Testis (tissue), 3 donors: ENCODE data around the gene INCENP. TPM values are rescaled to one million over a fixed set of nuclear protein-coding genes. Genes with fewer than 3 reads are reported as not detected.
"Not testable (repeated sequence)": the region's sequence is repeated elsewhere in the genome, so short reads cannot be mapped to it uniquely, and the experiment has no call there.

Experiments
- DNase-seq: peaks from one replicate; pipeline ENCODE4 v3.0.0-alpha.2; 2019
- H3K27ac ChIP-seq, 2 donors: fragments of 200-600 bp; sonication (generic); one replicate each; pipeline ENCODE4 v1.5.1; 2019
- H3K27me3 ChIP-seq: fragments of 200-600 bp; sonication (generic); one replicate; pipeline ENCODE4 v1.5.1; 2019
- H3K36me3 ChIP-seq: fragments of 200-600 bp; sonication (generic); one replicate; pipeline ENCODE4 v1.5.1; 2017; ENCODE audit warnings: low read depth; ENCODE audit errors: missing control alignments
- H3K4me1 ChIP-seq: fragments of 200-600 bp; sonication (generic); one replicate; pipeline ENCODE4 v1.5.1; 2019
- H3K4me3 ChIP-seq, 2 donors: fragments of 200-600 bp; sonication (generic); one replicate each; pipeline ENCODE4 v1.5.1; 2017 to 2019
- H3K9me3 ChIP-seq: fragments of 200-600 bp; sonication (generic); one replicate; pipeline ENCODE4 v1.5.1; 2017
- POLR2A ChIP-seq: fragments of 450-650 bp; IDR thresholded peaks from one replicate; pipeline ENCODE4 v1.6.1; 2017; ENCODE audit warnings: antibody characterized with exemption, mild to moderate bottlenecking, moderate library complexity
- WGBS, 2 donors: methylation state at CpG; one replicate each; pipeline ENCODE4 v1.1.5; 2018; 5-methylcytosine and 5-hydroxymethylcytosine counted together
- intact Hi-C: fragments of 100-400 bp; cut with DNase I; formaldehyde crosslinking; loops from one replicate; pipeline ENCODE4 v1.15.1; 2023; ENCODE audit warnings: low total_unique reads
- polyA plus RNA-seq: library from polyadenylated mRNA; stranded (reverse); fragments of 350-450 nt; fragmentation: Illumina TruSeq; extraction: RNeasy Lipid Tissue Mini Kit (QIAGEN cat#74804); gene quantifications from one replicate; pipeline ENCODE4 v1.2.3, GENCODE V29; 2014; ENCODE audit warnings: low read depth, low replicate concordance; ENCODE audit not compliant: insufficient read depth
- total RNA-seq, 2 donors: library from RNA; depleted of rRNA; stranded (reverse); fragments of >200 nt; gene quantifications; one replicate each; pipeline ENCODE4 v1.2.3, GENCODE V29; 2016
- TF ChIP-seq, protein P1 (sequence below), 3 experiments: fragments of 450-650 bp in 2 of 3; fragments of 200-600 bp in 1 of 3; sonication (generic) in 1 of 3; IDR thresholded peaks; one replicate each; pipeline ENCODE4 v1.5.1; 2016 to 2019; ENCODE audit warnings: antibody characterized with exemption in 3 of 3, mild to moderate bottlenecking in 2 of 3, moderate library complexity in 1 of 3

The INCENP gene
- total and polyA plus RNA-seq, 3 donors from 2014 or later = 25.0 to 46.6 (median 42.0) TPM

GRCh38 chr11:62082292-62082657 lies 41.5 kb upstream of the INCENP start:
- Histone ChIP-seq H3K4me1 (no peaks in the 10 kb centered on the region), H3K27ac (no peak overlapping the region), H3K4me3 (no peak overlapping the region), H3K36me3 (no peaks in the 10 kb centered on the region), H3K9me3 (no peaks in the 10 kb centered on the region), H3K27me3 (no peaks in the 10 kb centered on the region)
- WGBS, 2 donors = 29 to 30% methylated on average over 7 of the region's 7 CpGs
- DNase-seq = no peak
- TF ChIP-seq, protein P1, sequence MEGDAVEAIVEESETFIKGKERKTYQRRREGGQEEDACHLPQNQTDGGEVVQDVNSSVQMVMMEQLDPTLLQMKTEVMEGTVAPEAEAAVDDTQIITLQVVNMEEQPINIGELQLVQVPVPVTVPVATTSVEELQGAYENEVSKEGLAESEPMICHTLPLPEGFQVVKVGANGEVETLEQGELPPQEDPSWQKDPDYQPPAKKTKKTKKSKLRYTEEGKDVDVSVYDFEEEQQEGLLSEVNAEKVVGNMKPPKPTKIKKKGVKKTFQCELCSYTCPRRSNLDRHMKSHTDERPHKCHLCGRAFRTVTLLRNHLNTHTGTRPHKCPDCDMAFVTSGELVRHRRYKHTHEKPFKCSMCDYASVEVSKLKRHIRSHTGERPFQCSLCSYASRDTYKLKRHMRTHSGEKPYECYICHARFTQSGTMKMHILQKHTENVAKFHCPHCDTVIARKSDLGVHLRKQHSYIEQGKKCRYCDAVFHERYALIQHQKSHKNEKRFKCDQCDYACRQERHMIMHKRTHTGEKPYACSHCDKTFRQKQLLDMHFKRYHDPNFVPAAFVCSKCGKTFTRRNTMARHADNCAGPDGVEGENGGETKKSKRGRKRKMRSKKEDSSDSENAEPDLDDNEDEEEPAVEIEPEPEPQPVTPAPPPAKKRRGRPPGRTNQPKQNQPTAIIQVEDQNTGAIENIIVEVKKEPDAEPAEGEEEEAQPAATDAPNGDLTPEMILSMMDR (IDR thresholded peaks at IDR 0.05) = no peak
- TF ChIP-seq POLR2A = no peak
- intact Hi-C loops = no loop called here

DNA sequence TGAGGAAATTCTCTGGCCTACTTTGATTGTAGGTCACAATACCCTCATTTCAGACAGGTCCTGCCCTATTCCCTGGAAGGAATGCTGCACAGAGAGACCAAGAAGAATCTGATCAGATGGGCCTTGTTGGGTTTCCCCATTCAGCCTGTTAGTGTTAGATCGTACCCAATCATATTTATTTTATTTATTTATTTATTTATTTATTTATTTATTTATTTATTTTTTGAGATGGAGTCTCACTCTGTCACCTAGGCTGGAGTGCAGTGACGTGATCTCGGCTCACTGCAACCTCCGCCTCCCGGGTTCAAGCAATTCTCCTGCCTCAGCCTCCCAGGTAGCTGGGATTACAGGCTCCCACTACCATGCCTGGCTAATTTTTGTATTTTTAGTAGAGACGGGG lies 39.0 kb upstream of the INCENP start:
- H3K4me1 ChIP-seq, H3K27ac ChIP-seq, H3K9me3 ChIP-seq, H3K36me3 ChIP-seq, H3K27me3 ChIP-seq, DNase-seq, intact Hi-C loops, H3K4me3 ChIP-seq: not testable (repeated sequence)
- WGBS, 2 donors = 97 to 99% methylated on average over 6 of the region's 6 CpGs

DNA sequence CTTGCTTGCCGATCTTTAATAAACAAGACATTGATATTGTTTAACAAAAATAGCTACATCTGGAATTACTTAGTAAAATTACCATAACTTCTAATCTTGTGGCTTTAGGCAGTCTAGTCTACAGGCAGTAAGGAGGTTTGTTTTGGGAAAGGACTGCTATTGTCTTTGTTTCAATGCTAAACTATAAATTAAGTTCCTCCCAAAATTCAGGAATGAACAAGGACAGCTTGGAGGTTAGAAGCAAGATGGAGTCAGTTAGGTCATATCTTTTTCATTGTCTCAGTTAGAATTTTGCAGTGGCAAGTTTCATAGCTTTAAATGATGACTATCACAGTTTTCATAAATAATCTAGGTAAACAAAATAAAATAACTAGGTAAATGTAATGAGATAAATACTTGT lies 36.1 kb upstream of the INCENP start:
- H3K4me1 ChIP-seq = no peaks in the 10 kb centered on the region
- WGBS, 2 donors = 91 to 98% methylated on average over 1 of the region's 1 CpG

GRCh38 chr11:62088331-62088933 lies 35.4 kb upstream of the INCENP start:
- Histone ChIP-seq H3K9me3 (no peaks in the 10 kb centered on the region), H3K4me1 (no peaks in the 10 kb centered on the region), H3K4me3 (no peak overlapping the region), H3K36me3 (no peaks in the 10 kb centered on the region), H3K27ac (no peak overlapping the region), H3K27me3 (no peaks in the 10 kb centered on the region)
- intact Hi-C loops = no loop called here
- DNase-seq = no peak
- 51 to 63% methylated on average over 1 of the region's 1 CpG for WGBS, 2 donors
- TF ChIP-seq, protein P1 (IDR thresholded peaks at IDR 0.05) = no peak
- TF ChIP-seq POLR2A = no peak

More for the DNA sequence above, 36.1 kb upstream of the INCENP start:
- no peaks in the 10 kb centered on the region for H3K9me3 ChIP-seq
- no peaks in the 10 kb centered on the region for H3K36me3 ChIP-seq
- H3K27ac ChIP-seq = no peak overlapping the region
- no peak overlapping the region for H3K4me3 ChIP-seq
- intact Hi-C loops = no loop called here
- H3K27me3 ChIP-seq = no peaks in the 10 kb centered on the region
- DNase-seq = no peak
- TF ChIP-seq POLR2A = no peak
- TF ChIP-seq, protein P1 (IDR thresholded peaks at IDR 0.05) = no peak

GRCh38 chr11:62103141-62103540 lies 20.7 kb upstream of the INCENP start:
- TF ChIP-seq, protein P1 (IDR thresholded peaks at IDR 0.05) = no peak
- TF ChIP-seq POLR2A = no peak
- Histone ChIP-seq H3K36me3 (no peaks in the 10 kb centered on the region), H3K27ac (no peak overlapping the region), H3K27me3 (no peaks in the 10 kb centered on the region), H3K9me3 (no peaks in the 10 kb centered on the region), H3K4me3 (no peak overlapping the region), H3K4me1 (peaks cover 12% of the 10 kb centered on the region)
- intact Hi-C loops = loop anchor here (5.0 to 10.0 kb wide), 2 partner anchors 211 to 308 kb away; partner anchors contain the start of genes FADS3, FEN1 and TMEM258
- no peak for DNase-seq
